Endothelial cell of umbilical vein (primary cell): ENCODE data around the gene HCFC1.

Experiments used
- EZH2 ChIP-seq: IDR thresholded peaks from 2 replicates; pipeline ENCODE4 v1.6.1; 2012; ENCODE audit warnings: borderline replicate concordance, low read depth, mild to moderate bottlenecking, moderate library complexity, low read length, inconsistent platforms; ENCODE audit not compliant: severe bottlenecking
- FOS ChIP-seq: IDR thresholded peaks from 2 replicates; pipeline ENCODE4 v1.6.1; 2011; ENCODE audit warnings: mild to moderate bottlenecking, low read length, moderate library complexity, borderline replicate concordance; ENCODE audit not compliant: insufficient read depth
- JUN ChIP-seq: IDR thresholded peaks from 2 replicates; pipeline ENCODE4 v1.6.1; 2011; ENCODE audit warnings: borderline replicate concordance, low read depth; ENCODE audit not compliant: insufficient read length, insufficient read depth
- MAX ChIP-seq: IDR thresholded peaks from 2 replicates; pipeline ENCODE4 v1.6.1; 2011; ENCODE audit not compliant: insufficient read depth, insufficient read length
- MYC ChIP-seq: IDR thresholded peaks from one replicate; pipeline ENCODE4 v1.6.1; 2011; ENCODE audit warnings: mild to moderate bottlenecking, low read depth, low read length
- POLR2A ChIP-seq: IDR thresholded peaks from 2 replicates; pipeline ENCODE4 v1.6.1; 2012; ENCODE audit warnings: low read depth, mild to moderate bottlenecking, control low read depth, low read length
- POLR2AphosphoS5 ChIP-seq: IDR thresholded peaks from 2 replicates; pipeline ENCODE4 v1.6.1; 2012; ENCODE audit warnings: low read depth, mild to moderate bottlenecking, control low read depth, low read length, moderate library complexity; ENCODE audit not compliant: insufficient read depth
- TF ChIP-seq, protein P1 (sequence below), 2 donors: IDR thresholded peaks; 1 replicate in 1 of 2; 2 replicates in 1 of 2; pipeline ENCODE4 v1.5.1; 2011; ENCODE audit warnings: low read length in 2 of 2, mild to moderate bottlenecking in 2 of 2, moderate library complexity in 2 of 2, control low read depth in 1 of 2, inconsistent platforms in 1 of 2, low read depth in 1 of 2; ENCODE audit not compliant: insufficient read depth in 1 of 2; ENCODE audit errors: extremely low read depth in 1 of 2

GRCh38 chrX:153913211-153913610, 58.4 kb downstream of the HCFC1 start:
- no peak for TF ChIP-seq EZH2
- no peak for TF ChIP-seq MAX
- TF ChIP-seq, protein P1, sequence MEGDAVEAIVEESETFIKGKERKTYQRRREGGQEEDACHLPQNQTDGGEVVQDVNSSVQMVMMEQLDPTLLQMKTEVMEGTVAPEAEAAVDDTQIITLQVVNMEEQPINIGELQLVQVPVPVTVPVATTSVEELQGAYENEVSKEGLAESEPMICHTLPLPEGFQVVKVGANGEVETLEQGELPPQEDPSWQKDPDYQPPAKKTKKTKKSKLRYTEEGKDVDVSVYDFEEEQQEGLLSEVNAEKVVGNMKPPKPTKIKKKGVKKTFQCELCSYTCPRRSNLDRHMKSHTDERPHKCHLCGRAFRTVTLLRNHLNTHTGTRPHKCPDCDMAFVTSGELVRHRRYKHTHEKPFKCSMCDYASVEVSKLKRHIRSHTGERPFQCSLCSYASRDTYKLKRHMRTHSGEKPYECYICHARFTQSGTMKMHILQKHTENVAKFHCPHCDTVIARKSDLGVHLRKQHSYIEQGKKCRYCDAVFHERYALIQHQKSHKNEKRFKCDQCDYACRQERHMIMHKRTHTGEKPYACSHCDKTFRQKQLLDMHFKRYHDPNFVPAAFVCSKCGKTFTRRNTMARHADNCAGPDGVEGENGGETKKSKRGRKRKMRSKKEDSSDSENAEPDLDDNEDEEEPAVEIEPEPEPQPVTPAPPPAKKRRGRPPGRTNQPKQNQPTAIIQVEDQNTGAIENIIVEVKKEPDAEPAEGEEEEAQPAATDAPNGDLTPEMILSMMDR (IDR thresholded peaks at IDR 0.05; ENCODE audit: extremely low read depth in 1 of 2, insufficient read depth in 1 of 2, low read depth in 1 of 2, low read length in 2 of 2): no peak
- TF ChIP-seq POLR2AphosphoS5: no peak
- no peak for TF ChIP-seq POLR2A
- TF ChIP-seq MYC: no peak
- TF ChIP-seq FOS: no peak
- TF ChIP-seq JUN: no peak
